GM04504 (cell line): Measurements from ENCODE around the gene GPR143.
"Not testable (repeated sequence)": the region's sequence is repeated elsewhere in the genome, so short reads cannot be mapped to it uniquely, and the experiment has no call there.

ENCODE experiments used
- DNase-seq: peaks from one replicate; pipeline ENCODE4 v3.0.0-alpha.2; 2012; ENCODE audit warnings: low read depth

GPR143 gene

GRCh38 chrX:9765737-9766097 lies at the start of gene GPR143:
TSS of gene GPR143 (minus strand) at chrX:9765847. CDS start at chrX:9765817, 30 bp downstream.
- no peak for DNase-seq

- DNase-seq, result not testable (repeated sequence)
Measured at GRCh38 chrX:9811086-9811485, 45.4 kb upstream of the GPR143 start.

- not testable (repeated sequence) for DNase-seq
Measured at GRCh38 chrX:9809876-9810275, 44.2 kb upstream of the GPR143 start.

- no peak for DNase-seq
Measured at GRCh38 chrX:9807355-9808182, 41.9 kb upstream of the GPR143 start.

GRCh38 chrX:9805956-9806355 lies 40.3 kb upstream of the GPR143 start:
- DNase-seq, result no peak

- DNase-seq, result no peak
Measured at GRCh38 chrX:9804444-9804843, 38.8 kb upstream of the GPR143 start.

GRCh38 chrX:9802737-9803136 lies 37.1 kb upstream of the GPR143 start:
- DNase-seq, result no peak

- DNase-seq, result no peak
Measured at GRCh38 chrX:9797384-9798360, 32.0 kb upstream of the GPR143 start.

GRCh38 chrX:9794495-9794894 lies 28.8 kb upstream of the GPR143 start:
- no peak for DNase-seq

GRCh38 chrX:9790866-9791265 lies 25.2 kb upstream of the GPR143 start:
- DNase-seq, result no peak

- no peak for DNase-seq
Measured at GRCh38 chrX:9789555-9789954, 23.9 kb upstream of the GPR143 start.

GRCh38 chrX:9788911-9789310 lies 23.3 kb upstream of the GPR143 start:
- no peak for DNase-seq

GRCh38 chrX:9786798-9787635 lies 21.4 kb upstream of the GPR143 start:
- DNase-seq, result no peak

- DNase-seq, result no peak
Measured at GRCh38 chrX:9785944-9786797, 20.5 kb upstream of the GPR143 start, which contains the start of gene SHROOM2. TSS of gene SHROOM2 (plus strand) at chrX:9786429. CDS start at chrX:9786546, 117 bp downstream.

- no peak for DNase-seq
Measured at GRCh38 chrX:9785254-9785943, 19.8 kb upstream of the GPR143 start.

- no peak for DNase-seq
Measured at GRCh38 chrX:9784332-9784731, 18.7 kb upstream of the GPR143 start.

- DNase-seq, result no peak
Measured at GRCh38 chrX:9781941-9782340, 16.3 kb upstream of the GPR143 start.

- no peak for DNase-seq
Measured at GRCh38 chrX:9775930-9776329, 10.3 kb upstream of the GPR143 start.

- no peak for DNase-seq
Measured at GRCh38 chrX:9772943-9773342, 7.3 kb upstream of the GPR143 start.

- no peak for DNase-seq
Measured at GRCh38 chrX:9770319-9770718, 4.7 kb upstream of the GPR143 start.
